Liver (tissue), 9 donors: ENCODE measurements around the gene NACAD. TPM values are rescaled to one million over a fixed set of nuclear protein-coding genes. Genes with fewer than 3 reads are reported as not detected.
"Not testable (repeated sequence)": the region's sequence is repeated elsewhere in the genome, so short reads cannot be mapped to it uniquely, and the experiment has no call there.

Experiments used
- DNase-seq: peaks from one replicate; pipeline ENCODE4 v3.0.0-alpha.2; 2017; ENCODE audit warnings: low spot score
- H3K27ac ChIP-seq, 2 donors: one replicate each; pipeline ENCODE4 v1.7.0; 2013; ENCODE audit warnings: inconsistent platforms in 2 of 2, low read length in 2 of 2, control low read depth in 1 of 2, low read depth in 1 of 2, mild to moderate bottlenecking in 1 of 2
- H3K27me3 ChIP-seq, 4 donors: one replicate each; pipeline versions ENCODE4 v1.6.1 to v1.7.0; 2013; ENCODE audit warnings: low read length in 3 of 4, inconsistent platforms in 1 of 4, mild to moderate bottlenecking in 1 of 4, moderate library complexity in 1 of 4; ENCODE audit not compliant: control insufficient read depth in 4 of 4, insufficient read depth in 4 of 4
- H3K36me3 ChIP-seq, 4 donors: one replicate each; pipeline versions ENCODE4 v1.6.1 to v1.7.0; 2013; ENCODE audit warnings: low read length in 3 of 4, mild to moderate bottlenecking in 3 of 4, low read depth in 1 of 4, moderate library complexity in 1 of 4; ENCODE audit not compliant: control insufficient read depth in 4 of 4, insufficient read depth in 3 of 4
- H3K4me1 ChIP-seq, 4 donors: one replicate each; pipeline versions ENCODE4 v1.6.1 to v1.7.0; 2013; ENCODE audit warnings: low read length in 3 of 4, mild to moderate bottlenecking in 3 of 4, moderate library complexity in 1 of 4; ENCODE audit not compliant: control insufficient read depth in 4 of 4, insufficient read depth in 4 of 4
- H3K4me3 ChIP-seq, 3 donors: one replicate each; pipeline versions ENCODE4 v1.6.1 to v1.7.0; 2013; ENCODE audit warnings: low read length in 3 of 3, control low read depth in 1 of 3, low read depth in 1 of 3, mild to moderate bottlenecking in 1 of 3
- H3K9ac ChIP-seq, 2 donors: one replicate each; pipeline ENCODE4 v1.7.0; 2013; ENCODE audit warnings: low read length in 2 of 2, mild to moderate bottlenecking in 2 of 2, moderate library complexity in 2 of 2, control low read depth in 1 of 2, low read depth in 1 of 2
- H3K9me3 ChIP-seq, 4 donors: one replicate each; pipeline versions ENCODE4 v1.6.1 to v1.7.0; 2013; ENCODE audit warnings: low read length in 3 of 4; ENCODE audit not compliant: control insufficient read depth in 4 of 4
- CTCF ChIP-seq: fragments of 150-350 bp; IDR thresholded peaks from 2 replicates; pipeline ENCODE4 v1.5.1; 2017; ENCODE audit warnings: improper control_type of control experiment, low read depth, low read length; ENCODE audit not compliant: missing input control
- FOXA1 ChIP-seq: IDR thresholded peaks from 2 replicates; pipeline ENCODE4 v1.6.1; 2016; ENCODE audit warnings: antibody characterized with exemption
- FOXA2 ChIP-seq: IDR thresholded peaks from 2 replicates; pipeline ENCODE4 v1.6.1; 2016; ENCODE audit warnings: antibody characterized with exemption
- GABPA ChIP-seq, 2 donors: IDR thresholded peaks in 1 of 2; conservative IDR thresholded peaks in 1 of 2; 2 replicates each; pipeline ENCODE4 v1.6.1; 2016; ENCODE audit warnings: antibody characterized with exemption in 2 of 2, mild to moderate bottlenecking in 1 of 2, moderate library complexity in 1 of 2
- HNF4G ChIP-seq: IDR thresholded peaks from 2 replicates; pipeline ENCODE4 v1.6.1; 2016; ENCODE audit warnings: antibody characterized with exemption
- JUND ChIP-seq, 2 donors: IDR thresholded peaks; 2 replicates each; pipeline ENCODE4 v1.6.1; 2016; ENCODE audit warnings: antibody characterized with exemption in 2 of 2
- MAX ChIP-seq: IDR thresholded peaks from 2 replicates; pipeline ENCODE4 v1.6.1; 2016; ENCODE audit warnings: antibody characterized with exemption
- NR2F2 ChIP-seq: IDR thresholded peaks from 2 replicates; pipeline ENCODE4 v1.6.1; 2016; ENCODE audit warnings: antibody characterized with exemption
- RAD21 ChIP-seq, 2 donors: IDR thresholded peaks; 2 replicates each; pipeline ENCODE4 v1.6.1; 2016; ENCODE audit warnings: antibody characterized with exemption in 2 of 2, mild to moderate bottlenecking in 2 of 2
- REST ChIP-seq: IDR thresholded peaks from 2 replicates; pipeline ENCODE4 v1.6.1; 2016; ENCODE audit warnings: antibody characterized with exemption, mild to moderate bottlenecking
- SP1 ChIP-seq: IDR thresholded peaks from 2 replicates; pipeline ENCODE4 v1.6.1; 2018; ENCODE audit warnings: antibody characterized with exemption, mild to moderate bottlenecking
- YY1 ChIP-seq: IDR thresholded peaks from 2 replicates; pipeline ENCODE4 v1.6.1; 2016; ENCODE audit warnings: antibody characterized with exemption, mild to moderate bottlenecking
- ZBTB33 ChIP-seq: IDR thresholded peaks from 2 replicates; pipeline ENCODE4 v1.6.1; 2016; ENCODE audit warnings: antibody characterized with exemption
- WGBS: extraction: QIAGEN DNeasy Blood & Tissue Kit; methylation state at CpG from one replicate; pipeline ENCODE4 v1.1.7; 2013; 5-methylcytosine and 5-hydroxymethylcytosine counted together
- polyA plus RNA-seq, 2 donors: library from polyadenylated mRNA; stranded (reverse) in 1 of 2; unstranded in 1 of 2; fragments of 200-250 nt in 1 of 2; fragments of >200 nt in 1 of 2; fragmentation: Nextera tagmentation in 1 of 2; extraction: Ambion mirVana in 1 of 2; gene quantifications; one replicate each; pipeline versions ENCODE4 v1.2.1 to v1.2.3, GENCODE V29; 2013 to 2015
- total RNA-seq, 2 donors: library from RNA; depleted of rRNA; stranded (reverse); fragments of >200 nt; gene quantifications; one replicate each; pipeline ENCODE4 v1.2.3, GENCODE V29; 2014
- donor health status: healthy.
- donor health status: healthy.
- donor health status: healthy.
- donor health status: healthy.
- donor health status: healthy.

NACAD gene
- total and polyA plus RNA-seq, 4 donors = 0.03 to 0.14 (median 0.09) TPM

GRCh38 chr7:45035371-45035770, 53.4 kb downstream of the NACAD start:
- no peak overlapping the region for H3K4me3 ChIP-seq
- DNase-seq = no peak
- H3K27ac ChIP-seq = no peak overlapping the region
- H3K9me3 ChIP-seq = no peaks in the 10 kb centered on the region
- H3K4me1 ChIP-seq = peaks cover 9 to 24% (median 18%) of the 10 kb centered on the region in 4 donors
- WGBS = 88% methylated on average over 5 of the region's 5 CpGs
- H3K9ac ChIP-seq = no peak overlapping the region
- H3K36me3 ChIP-seq = peaks cover 0 to 15% (median 8%) of the 10 kb centered on the region in 4 donors
- no peak for TF ChIP-seq ZBTB33
- no peak for TF ChIP-seq SP1
- no peak for TF ChIP-seq FOXA1
- no peak for TF ChIP-seq HNF4G
- TF ChIP-seq FOXA2 = no peak
- TF ChIP-seq NR2F2 = no peak
- no peaks in the 10 kb centered on the region for H3K27me3 ChIP-seq

GRCh38 chr7:45034710-45035109, 54.1 kb downstream of the NACAD start:
- not testable (repeated sequence) for H3K27ac ChIP-seq

GRCh38 chr7:45033931-45034290, 54.9 kb downstream of the NACAD start:
- Histone ChIP-seq H3K36me3 (peaks cover 0 to 7% (median 3%) of the 10 kb centered on the region in 4 donors), H3K27ac (no peak overlapping the region), H3K9ac (no peak overlapping the region), H3K9me3 (no peaks in the 10 kb centered on the region), H3K27me3 (no peaks in the 10 kb centered on the region), H3K4me3 (no peak overlapping the region), H3K4me1 (peaks cover 9 to 24% (median 18%) of the 10 kb centered on the region in 4 donors)
- DNase-seq = no peak
- no peak for TF ChIP-seq REST
- TF ChIP-seq NR2F2 = no peak
- no peak for TF ChIP-seq RAD21 (IDR thresholded peaks at IDR 0.05)
- no peak for TF ChIP-seq HNF4G
- TF ChIP-seq FOXA1 = no peak
- TF ChIP-seq GABPA (IDR thresholded peaks at IDR 0.05 in 1 of 2, conservative IDR thresholded peaks at IDR 0.05 in 1 of 2) = no peak
- TF ChIP-seq MAX = no peak
- no peak for TF ChIP-seq JUND (IDR thresholded peaks at IDR 0.05)
- TF ChIP-seq ZBTB33 = no peak
- TF ChIP-seq YY1 = no peak
- TF ChIP-seq CTCF = no peak
- WGBS = 62% methylated on average over 4 of the region's 4 CpGs

More at GRCh38 chr7:45034710-45035109, 54.1 kb downstream of the NACAD start:
- WGBS = 92% methylated on average over 5 of the region's 5 CpGs
- not testable (repeated sequence) for DNase-seq, H3K9me3 ChIP-seq, H3K4me3 ChIP-seq, H3K9ac ChIP-seq, H3K27me3 ChIP-seq
- H3K36me3 ChIP-seq = peaks cover 0 to 14% (median 8%) of the 10 kb centered on the region in 4 donors
- peaks cover 9 to 24% (median 18%) of the 10 kb centered on the region in 4 donors for H3K4me1 ChIP-seq
